ENCODE results near the gene PTPRD.

DNA sequence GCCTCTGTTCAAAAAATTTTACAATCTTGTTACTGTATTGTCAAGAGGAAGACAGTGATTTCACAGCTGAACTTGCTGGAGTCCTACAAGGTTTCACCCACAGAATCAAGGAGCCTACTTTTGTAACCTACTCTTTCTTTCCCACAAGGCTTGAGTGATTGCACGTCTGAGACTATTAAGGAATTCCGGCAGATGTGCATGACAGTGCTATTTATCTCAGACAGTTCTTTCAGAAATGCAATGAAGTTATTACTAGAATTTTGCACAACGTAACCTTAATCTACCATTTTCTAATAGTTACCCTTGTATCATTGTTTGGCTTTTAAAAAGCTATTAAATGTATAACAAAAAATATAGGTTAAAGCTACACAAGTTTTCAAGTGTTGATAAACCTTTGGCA, 400.1 kb downstream of the PTPRD start:
- TF ChIP-seq, protein P1, sequence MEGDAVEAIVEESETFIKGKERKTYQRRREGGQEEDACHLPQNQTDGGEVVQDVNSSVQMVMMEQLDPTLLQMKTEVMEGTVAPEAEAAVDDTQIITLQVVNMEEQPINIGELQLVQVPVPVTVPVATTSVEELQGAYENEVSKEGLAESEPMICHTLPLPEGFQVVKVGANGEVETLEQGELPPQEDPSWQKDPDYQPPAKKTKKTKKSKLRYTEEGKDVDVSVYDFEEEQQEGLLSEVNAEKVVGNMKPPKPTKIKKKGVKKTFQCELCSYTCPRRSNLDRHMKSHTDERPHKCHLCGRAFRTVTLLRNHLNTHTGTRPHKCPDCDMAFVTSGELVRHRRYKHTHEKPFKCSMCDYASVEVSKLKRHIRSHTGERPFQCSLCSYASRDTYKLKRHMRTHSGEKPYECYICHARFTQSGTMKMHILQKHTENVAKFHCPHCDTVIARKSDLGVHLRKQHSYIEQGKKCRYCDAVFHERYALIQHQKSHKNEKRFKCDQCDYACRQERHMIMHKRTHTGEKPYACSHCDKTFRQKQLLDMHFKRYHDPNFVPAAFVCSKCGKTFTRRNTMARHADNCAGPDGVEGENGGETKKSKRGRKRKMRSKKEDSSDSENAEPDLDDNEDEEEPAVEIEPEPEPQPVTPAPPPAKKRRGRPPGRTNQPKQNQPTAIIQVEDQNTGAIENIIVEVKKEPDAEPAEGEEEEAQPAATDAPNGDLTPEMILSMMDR (IDR thresholded peaks at IDR 0.05) = no peak
- TF ChIP-seq POLR2A (IDR thresholded peaks at IDR 0.05) = no peak

All from thyroid gland (tissue), 4 donors.